22Rv1 (cell line): ENCODE measurements around the gene AKAP8L.
A peak's percentile ranks its signal among the peaks of the same experiment; 100 is the strongest.

ENCODE experiments used
- H3K27ac ChIP-seq: fragments of 450-650 bp; 2 replicates; pipeline ENCODE4 v1.5.1; 2017
- ZFX ChIP-seq: fragments of 450-650 bp; IDR thresholded peaks from 2 replicates; pipeline ENCODE4 v1.6.1; 2017; ENCODE audit warnings: antibody characterized with exemption, borderline replicate concordance
- TF ChIP-seq, protein P1 (sequence below): fragments of 450-650 bp; IDR thresholded peaks from 2 replicates; pipeline ENCODE4 v1.5.1; 2017; ENCODE audit warnings: mild to moderate bottlenecking

Gene AKAP8L

DNA sequence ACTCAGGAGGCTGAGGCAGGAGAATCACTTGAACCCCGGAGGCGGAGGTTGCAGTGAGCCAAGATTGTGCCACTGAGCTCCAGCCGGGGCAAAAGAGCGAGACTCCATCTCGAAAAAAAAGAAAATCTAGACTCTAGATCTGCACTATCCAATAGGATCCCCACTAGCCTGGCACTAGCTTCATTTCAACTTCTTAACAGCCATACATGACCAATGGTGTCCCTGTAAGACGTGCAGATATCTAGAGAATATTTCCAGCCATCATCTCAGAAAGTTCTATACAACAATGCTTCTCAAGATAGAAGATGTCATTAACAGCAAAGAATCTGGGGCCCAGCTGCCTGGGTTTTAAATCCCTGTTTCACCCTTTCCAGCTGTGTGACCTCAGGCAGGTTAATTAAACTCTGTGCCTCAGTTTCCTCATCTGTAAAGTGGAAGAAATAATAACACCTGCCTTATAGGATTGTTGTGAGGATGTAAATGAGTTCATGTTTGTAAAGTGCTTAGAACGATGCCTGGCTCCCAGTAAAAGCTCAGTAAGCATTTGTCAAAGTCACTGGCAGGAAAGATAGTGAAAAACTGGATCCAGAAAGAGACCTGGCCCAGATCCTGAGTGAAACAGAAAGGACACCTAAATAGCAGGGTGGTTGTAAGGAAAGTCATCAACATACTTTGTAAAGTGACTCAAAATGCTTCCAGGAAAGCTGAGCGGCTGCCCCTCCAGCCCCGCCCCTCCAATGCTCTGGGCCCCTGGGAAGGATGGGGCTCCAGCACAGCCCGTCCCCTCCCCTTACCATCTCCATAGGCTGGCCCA is 17.4 kb upstream of the AKAP8L start:
- TF ChIP-seq ZFX = no peak
- TF ChIP-seq, protein P1, sequence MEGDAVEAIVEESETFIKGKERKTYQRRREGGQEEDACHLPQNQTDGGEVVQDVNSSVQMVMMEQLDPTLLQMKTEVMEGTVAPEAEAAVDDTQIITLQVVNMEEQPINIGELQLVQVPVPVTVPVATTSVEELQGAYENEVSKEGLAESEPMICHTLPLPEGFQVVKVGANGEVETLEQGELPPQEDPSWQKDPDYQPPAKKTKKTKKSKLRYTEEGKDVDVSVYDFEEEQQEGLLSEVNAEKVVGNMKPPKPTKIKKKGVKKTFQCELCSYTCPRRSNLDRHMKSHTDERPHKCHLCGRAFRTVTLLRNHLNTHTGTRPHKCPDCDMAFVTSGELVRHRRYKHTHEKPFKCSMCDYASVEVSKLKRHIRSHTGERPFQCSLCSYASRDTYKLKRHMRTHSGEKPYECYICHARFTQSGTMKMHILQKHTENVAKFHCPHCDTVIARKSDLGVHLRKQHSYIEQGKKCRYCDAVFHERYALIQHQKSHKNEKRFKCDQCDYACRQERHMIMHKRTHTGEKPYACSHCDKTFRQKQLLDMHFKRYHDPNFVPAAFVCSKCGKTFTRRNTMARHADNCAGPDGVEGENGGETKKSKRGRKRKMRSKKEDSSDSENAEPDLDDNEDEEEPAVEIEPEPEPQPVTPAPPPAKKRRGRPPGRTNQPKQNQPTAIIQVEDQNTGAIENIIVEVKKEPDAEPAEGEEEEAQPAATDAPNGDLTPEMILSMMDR = no peak
- no peak overlapping the region for H3K27ac ChIP-seq

DNA sequence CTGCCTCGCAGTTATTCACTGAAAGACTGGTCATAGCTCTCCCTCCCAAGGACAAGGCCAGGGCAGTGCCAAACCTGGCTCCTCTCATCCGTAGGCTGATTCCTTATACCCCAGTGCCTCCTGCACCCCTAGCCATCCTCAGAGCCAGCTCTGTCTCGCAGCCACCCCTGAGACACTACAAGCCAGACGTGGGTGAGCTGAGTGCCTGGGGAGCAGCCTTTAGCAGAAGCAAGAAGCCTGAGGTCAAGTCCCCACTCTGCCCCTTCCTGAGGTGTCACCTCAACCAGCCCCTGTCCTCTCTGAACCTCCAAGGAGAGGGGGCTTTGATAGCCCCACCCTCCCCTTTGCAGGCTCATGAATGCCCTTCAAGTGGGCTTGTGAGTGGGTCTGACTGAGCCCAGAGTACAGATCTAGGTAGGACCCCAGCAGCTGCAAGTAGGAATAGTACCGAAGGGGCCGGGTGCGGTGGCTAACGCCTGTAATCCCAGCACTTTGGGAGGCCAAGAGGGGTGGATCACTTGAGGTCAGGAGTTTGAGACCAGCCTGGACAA is 14.8 kb upstream of the AKAP8L start:
- TF ChIP-seq, protein P1 = no peak
- no peak for TF ChIP-seq ZFX
- peak overlapping the region; percentile 66 for H3K27ac ChIP-seq

DNA sequence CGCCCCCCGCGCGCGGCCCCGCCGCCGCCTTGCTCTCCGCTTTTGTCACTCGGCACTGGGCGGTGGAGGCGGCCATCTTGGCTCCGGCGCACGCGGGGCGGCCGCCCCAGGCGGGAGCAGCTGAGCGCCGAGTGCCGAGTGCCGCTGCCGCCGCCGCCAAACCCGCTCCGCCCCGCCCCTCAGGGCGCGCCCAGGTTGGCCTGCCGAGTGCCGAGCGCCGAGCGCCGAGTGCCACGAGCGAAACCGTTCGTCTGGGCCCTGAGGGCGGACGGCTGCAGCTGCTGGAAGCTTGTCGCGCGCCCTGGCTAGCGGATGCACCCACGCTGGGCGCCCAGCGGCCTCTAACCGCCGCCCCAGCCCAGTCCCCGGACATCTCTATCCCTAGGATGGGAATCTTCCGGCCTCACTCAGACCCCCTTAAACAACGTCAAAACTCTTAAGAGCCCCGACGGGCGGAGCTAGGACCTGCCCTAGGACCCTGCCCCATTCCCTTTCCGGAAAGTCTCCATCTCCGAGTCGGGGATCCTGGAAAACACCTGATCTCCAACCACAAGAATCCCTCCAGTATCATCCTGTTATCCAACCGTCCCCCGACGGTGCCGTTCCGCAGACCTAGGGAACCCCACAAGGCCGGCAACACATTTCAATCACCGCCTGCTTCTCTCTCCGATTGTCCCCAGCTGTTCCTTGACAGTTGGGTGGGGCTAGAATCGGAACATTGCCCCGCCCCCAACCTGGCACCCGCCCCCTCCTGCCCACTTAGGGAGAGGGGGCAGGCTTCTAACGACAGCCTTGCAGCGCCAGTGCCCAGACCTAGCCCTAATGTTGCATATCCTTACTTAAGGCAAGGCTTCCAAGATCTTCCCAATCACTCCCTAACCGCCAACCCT is 14.1 kb upstream of the AKAP8L start:
- no peak for TF ChIP-seq ZFX
- TF ChIP-seq, protein P1 = no peak
- H3K27ac ChIP-seq = peak overlapping the region; percentile 66

DNA sequence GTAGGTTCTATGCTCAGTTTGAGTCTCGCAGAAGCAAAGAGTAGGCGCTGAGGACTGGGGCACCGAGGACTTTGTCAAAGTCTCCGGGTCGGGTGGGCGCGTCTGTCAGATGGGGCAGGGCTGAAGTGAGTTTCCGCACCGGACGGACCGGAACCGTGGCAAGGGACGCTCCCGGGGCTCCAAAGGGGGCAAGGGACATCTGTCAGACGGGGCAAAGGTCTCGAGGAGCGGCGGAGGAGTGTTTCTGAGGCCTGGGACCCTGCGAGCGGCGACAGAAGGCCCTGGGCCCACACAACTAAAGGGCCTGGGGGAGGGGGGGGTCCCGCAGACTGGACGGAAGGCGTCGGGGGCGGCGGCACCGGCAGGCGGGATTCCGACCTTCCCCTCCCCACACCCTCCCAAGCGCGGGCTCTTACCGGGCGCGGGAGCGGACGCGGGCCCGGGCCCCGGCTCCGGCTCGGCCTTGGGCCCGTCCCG is 13.3 kb upstream of the AKAP8L start:
- TF ChIP-seq, protein P1 = no peak
- no peak for TF ChIP-seq ZFX
- peak overlapping the region; percentile 66 for H3K27ac ChIP-seq

DNA sequence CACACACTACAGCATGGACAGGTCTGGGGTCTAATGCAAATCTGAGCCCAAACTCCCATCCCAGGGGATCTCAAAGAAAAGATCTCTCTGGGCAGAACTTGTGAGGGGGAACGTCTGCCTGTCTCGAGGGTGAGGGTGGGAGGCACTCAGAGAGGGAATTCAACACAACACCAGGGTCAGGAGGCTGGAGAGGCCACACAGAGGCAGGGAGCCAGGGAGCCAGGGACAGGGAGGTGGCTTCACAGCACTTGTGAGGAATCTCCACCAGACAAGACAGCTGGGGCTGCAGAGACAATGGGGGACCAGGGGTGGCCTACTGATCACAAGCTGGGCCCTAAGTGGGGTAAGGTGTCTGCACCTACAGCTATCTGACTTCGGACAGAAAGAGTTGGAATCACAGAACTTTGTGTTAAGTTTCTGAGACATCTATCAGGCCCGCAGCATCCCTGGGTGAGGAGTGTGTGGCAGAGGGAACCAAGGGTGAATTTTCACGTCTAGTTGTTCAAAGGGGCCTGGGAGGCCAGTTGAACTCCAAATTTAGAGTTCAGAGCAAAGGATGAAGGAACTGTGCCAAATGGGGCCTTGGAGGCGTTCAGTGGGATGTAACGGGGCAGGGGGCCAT is 12.7 kb upstream of the AKAP8L start:
- TF ChIP-seq, protein P1 = no peak
- TF ChIP-seq ZFX = no peak
- peak overlapping the region; percentile 66 for H3K27ac ChIP-seq

DNA sequence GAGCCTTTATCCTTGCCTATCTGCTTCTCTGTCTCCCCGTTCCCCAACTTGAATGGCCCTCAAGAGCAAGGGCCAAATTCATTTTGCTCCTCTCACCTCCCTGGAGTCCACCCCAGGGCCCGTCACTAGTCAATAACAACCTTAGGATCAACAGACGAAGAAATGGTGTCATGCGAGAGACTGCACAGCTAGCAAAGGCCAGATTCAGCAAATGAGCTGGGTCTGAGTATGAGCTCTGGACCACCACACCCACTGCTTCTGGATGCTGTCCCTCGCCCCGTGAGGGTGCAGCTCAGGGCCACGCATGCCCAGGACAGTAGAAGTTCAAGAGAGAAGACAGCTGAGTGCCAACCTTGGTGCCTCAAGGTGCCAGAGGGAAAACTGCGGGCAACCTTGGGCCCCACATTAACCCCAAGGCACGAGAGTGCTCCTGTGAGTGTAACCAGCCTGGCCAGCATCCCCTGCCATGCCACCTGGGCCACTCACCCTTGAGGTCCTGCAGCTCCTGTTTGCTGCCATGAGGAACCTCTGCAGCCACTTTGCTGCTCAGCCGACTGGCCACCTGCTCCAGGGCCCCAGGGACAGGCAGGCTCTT is 11.8 kb upstream of the AKAP8L start:
- TF ChIP-seq ZFX = no peak
- TF ChIP-seq, protein P1 = no peak
- H3K27ac ChIP-seq = no peak overlapping the region
